Mesothelial cell of epicardium (in vitro differentiated cells): ENCODE results near the gene GMDS. TPM values are rescaled to one million over a fixed set of nuclear protein-coding genes. Genes with fewer than 3 reads are reported as not detected.

Experiments used
- DNase-seq, 2 experiments: peaks; one replicate each; pipeline ENCODE4 v3.0.0; 2021; ENCODE audit warnings: low spot score in 2 of 2; ENCODE audit not compliant: unreplicated experiment in 2 of 2
- H3K27ac Mint-ChIP-seq: 2 replicates; pipeline ENCODE4 v1.8.0; 2021; ENCODE audit warnings: mixed read lengths
- H3K27me3 Mint-ChIP-seq: 2 replicates; pipeline ENCODE4 v1.8.0; 2021; ENCODE audit warnings: low read depth, mixed read lengths
- H3K36me3 Mint-ChIP-seq: 2 replicates; pipeline ENCODE4 v1.8.0; 2021; ENCODE audit warnings: mixed read lengths
- H3K4me1 Mint-ChIP-seq: 2 replicates; pipeline ENCODE4 v1.8.0; 2021; ENCODE audit warnings: mixed read lengths
- H3K4me3 Mint-ChIP-seq: 2 replicates; pipeline ENCODE4 v1.8.0; 2021; ENCODE audit warnings: mild to moderate bottlenecking, moderate library complexity, mixed read lengths
- H3K9me3 Mint-ChIP-seq: 2 replicates; pipeline ENCODE4 v1.8.0; 2021; ENCODE audit warnings: mixed read lengths
- CTCF ChIP-seq: fragments of 200-600 bp; sonication (generic); IDR thresholded peaks from one replicate; pipeline ENCODE4 v1.5.0; 2021; ENCODE audit warnings: antibody characterized with exemption; ENCODE audit not compliant: unreplicated experiment
- total RNA-seq: library from RNA; stranded (reverse); gene quantifications from 3 replicates; pipeline ENCODE4 v1.2.1, GENCODE V29; 2021

The GMDS gene
- total RNA-seq, 1 donor from 2014 or later: 39.9 TPM

- DNase-seq: no peak
- Mint-ChIP-seq H3K27ac (no peak overlapping the region), H3K36me3 (peaks cover 3% of the 10 kb centered on the region), H3K27me3 (no peaks in the 10 kb centered on the region), H3K4me1 (peaks cover 33% of the 10 kb centered on the region), H3K9me3 (no peaks in the 10 kb centered on the region), H3K4me3 (no peak overlapping the region)
- TF ChIP-seq CTCF: no peak
Observed at GRCh38 chr6:1659816-1660215, 585.6 kb downstream of the GMDS start.

GRCh38 chr6:1658212-1659005 lies 587.0 kb downstream of the GMDS start:
- peaks cover 26% of the 10 kb centered on the region for H3K4me1 Mint-ChIP-seq
- H3K36me3 Mint-ChIP-seq: peaks cover 3% of the 10 kb centered on the region
- DNase-seq: no peak
- H3K9me3 Mint-ChIP-seq: no peaks in the 10 kb centered on the region
- no peak overlapping the region for H3K27ac Mint-ChIP-seq
- no peaks in the 10 kb centered on the region for H3K27me3 Mint-ChIP-seq
- H3K4me3 Mint-ChIP-seq: no peak overlapping the region
- no peak for TF ChIP-seq CTCF

- no peak for TF ChIP-seq CTCF
- H3K36me3 Mint-ChIP-seq: peaks cover 7% of the 10 kb centered on the region
- no peak overlapping the region for H3K27ac Mint-ChIP-seq
- no peaks in the 10 kb centered on the region for H3K9me3 Mint-ChIP-seq
- H3K4me1 Mint-ChIP-seq: peaks cover 24% of the 10 kb centered on the region
- no peak overlapping the region for H3K4me3 Mint-ChIP-seq
- no peak for DNase-seq
- H3K27me3 Mint-ChIP-seq: no peaks in the 10 kb centered on the region
Observed at GRCh38 chr6:1657771-1658165, 587.6 kb downstream of the GMDS start.

GRCh38 chr6:1657116-1657770 lies 588.2 kb downstream of the GMDS start:
- no peak for TF ChIP-seq CTCF
- no peak for DNase-seq
- no peak overlapping the region for H3K4me3 Mint-ChIP-seq
- no peaks in the 10 kb centered on the region for H3K9me3 Mint-ChIP-seq
- peaks cover 7% of the 10 kb centered on the region for H3K36me3 Mint-ChIP-seq
- no peaks in the 10 kb centered on the region for H3K27me3 Mint-ChIP-seq
- peak overlapping the region; percentile 22 for H3K27ac Mint-ChIP-seq
- H3K4me1 Mint-ChIP-seq: peaks cover 18% of the 10 kb centered on the region

- no peak overlapping the region for H3K4me3 Mint-ChIP-seq
- TF ChIP-seq CTCF: no peak
- no peaks in the 10 kb centered on the region for H3K9me3 Mint-ChIP-seq
- DNase-seq: no peak
- H3K27ac Mint-ChIP-seq: no peak overlapping the region
- peaks cover 7% of the 10 kb centered on the region for H3K36me3 Mint-ChIP-seq
- H3K27me3 Mint-ChIP-seq: no peaks in the 10 kb centered on the region
- H3K4me1 Mint-ChIP-seq: peaks cover 12% of the 10 kb centered on the region
Observed at GRCh38 chr6:1654054-1654453, 591.4 kb downstream of the GMDS start.
